SK-N-SH (cell line): Measurements from ENCODE around the gene CIPC. TPM values are rescaled to one million over a fixed set of nuclear protein-coding genes. Genes with fewer than 3 reads are reported as not detected.

ENCODE experiments used
- CTCF ChIA-PET: fragments of 300-600, 350-600 bp; formaldehyde crosslinking; extraction: SDS; loops from one replicate; lab custom pipeline; 2021; lab: Yijun Ruan, JAX
- POLR2A ChIA-PET: fragments of 350-600 bp; sonication (Branson Sonifier 250); formaldehyde crosslinking; extraction: SDS; loops from one replicate; lab custom pipeline; 2020; ENCODE audit warnings: antibody characterized with exemption, inconsistent platforms; lab: Yijun Ruan, JAX
- DNase-seq: peaks from one replicate; pipeline ENCODE4 v3.0.0; 2012
- H2AFZ ChIP-seq: fragments of 200-600 bp; sonication (generic); 2 replicates; pipeline ENCODE4 v1.8.1; 2016; ENCODE audit warnings: antibody characterized with exemption, mild to moderate bottlenecking, low read depth
- H3F3A ChIP-seq: fragments of 200-600 bp; sonication (generic); replicated peaks from 2 replicates; pipeline ENCODE3; 2016; ENCODE audit warnings: antibody characterized with exemption, mild to moderate bottlenecking; ENCODE audit not compliant: insufficient read depth
- H3K27ac ChIP-seq, 2 experiments: fragments of 200-500 bp in 1 of 2; fragments of 200-600 bp in 1 of 2; sonication (Bioruptor generic) in 1 of 2; sonication (generic), shearing (Covaris generic) in 1 of 2; 2 replicates each; pipeline versions ENCODE4 v1.5.1 to v1.6.1; 2014 to 2016; ENCODE audit warnings: low read depth in 2 of 2, inconsistent platforms in 1 of 2, low read length in 1 of 2, mild to moderate bottlenecking in 1 of 2, mixed read lengths in 1 of 2
- H3K27me3 ChIP-seq: fragments of 200-600 bp; sonication (generic), shearing (Covaris generic); 2 replicates; pipeline ENCODE4 v1.6.1; 2016; ENCODE audit warnings: mixed run types; ENCODE audit not compliant: insufficient read depth
- H3K36me3 ChIP-seq, 2 experiments: fragments of 200-500 bp in 1 of 2; fragments of 200-600 bp in 1 of 2; sonication (Bioruptor generic) in 1 of 2; sonication (generic) in 1 of 2; replicated peaks in 1 of 2; 2 replicates each; pipeline versions ENCODE3 to v1.5.1; 2014 to 2016; ENCODE audit warnings: low read length in 1 of 2, mild to moderate bottlenecking in 1 of 2; ENCODE audit not compliant: insufficient read depth in 2 of 2, control insufficient read depth in 1 of 2
- H3K4me1 ChIP-seq, 2 experiments: fragments of 200-500 bp in 1 of 2; fragments of 200-600 bp in 1 of 2; sonication (Bioruptor generic) in 1 of 2; sonication (generic), shearing (Covaris generic) in 1 of 2; 2 replicates each; pipeline versions ENCODE4 v1.5.1 to v1.6.1; 2014 to 2016; ENCODE audit warnings: low read depth in 1 of 2, low read length in 1 of 2, mixed run types in 1 of 2; ENCODE audit not compliant: insufficient read depth in 2 of 2, control insufficient read depth in 1 of 2
- H3K4me2 ChIP-seq: fragments of 200-600 bp; sonication (generic), shearing (Covaris generic); 2 replicates; pipeline ENCODE4 v1.6.1; 2017; ENCODE audit warnings: mixed run types
- H3K4me3 ChIP-seq, 2 experiments: fragments of 200-500 bp in 1 of 2; fragments of 200-600 bp in 1 of 2; sonication (Bioruptor generic) in 1 of 2; sonication (generic), shearing (Covaris generic) in 1 of 2; 2 replicates each; pipeline versions ENCODE4 v1.5.1 to v1.8.1; 2014 to 2016; ENCODE audit warnings: low read depth in 2 of 2, inconsistent platforms in 1 of 2, low read length in 1 of 2, mild to moderate bottlenecking in 1 of 2, mixed read lengths in 1 of 2, moderate library complexity in 1 of 2
- H3K79me2 ChIP-seq: fragments of 200-600 bp; sonication (generic); 2 replicates; pipeline ENCODE4 v1.8.1; 2017; ENCODE audit warnings: mild to moderate bottlenecking; ENCODE audit not compliant: insufficient read depth
- H3K9ac ChIP-seq: fragments of 200-600 bp; sonication (generic); 2 replicates; pipeline ENCODE4 v1.6.1; 2017; ENCODE audit warnings: mixed run types
- H3K9me2 ChIP-seq: fragments of 200-600 bp; sonication (generic); 2 replicates; pipeline ENCODE4 v1.6.1; 2017; ENCODE audit warnings: mixed run types
- H3K9me3 ChIP-seq: fragments of 200-600 bp; sonication (generic); 2 replicates; pipeline ENCODE4 v1.6.1; 2017; ENCODE audit warnings: mixed run types, mild to moderate bottlenecking, moderate library complexity
- H4K20me1 ChIP-seq: fragments of 200-600 bp; sonication (generic); 2 replicates; pipeline ENCODE4 v1.6.1; 2017; ENCODE audit warnings: mild to moderate bottlenecking, mixed run types; ENCODE audit not compliant: insufficient read depth
- ELF1 ChIP-seq: IDR thresholded peaks from 2 replicates; pipeline ENCODE4 v1.4.0; 2012
- EP300 ChIP-seq, 2 experiments: IDR thresholded peaks; 2 replicates each; pipeline versions ENCODE4 v1.4.0 to v1.6.1; 2012; ENCODE audit warnings: borderline replicate concordance in 1 of 2, low read depth in 1 of 2, low read length in 1 of 2
- FOXM1 ChIP-seq: IDR thresholded peaks from 2 replicates; pipeline ENCODE4 v1.4.0; 2012; ENCODE audit warnings: low read depth, mild to moderate bottlenecking
- GATA2 ChIP-seq: sonication (generic); formaldehyde crosslinking; IDR thresholded peaks from 2 replicates; pipeline ENCODE4 v1.5.0; 2020; ENCODE audit warnings: mild to moderate bottlenecking, missing genetic modification reagents
- NFIC ChIP-seq: IDR thresholded peaks from 2 replicates; pipeline ENCODE4 v1.4.0; 2012; ENCODE audit warnings: borderline replicate concordance
- NRF1 ChIP-seq: IDR thresholded peaks from 2 replicates; pipeline ENCODE4 v1.6.1; 2012; ENCODE audit warnings: low read depth, mild to moderate bottlenecking, low read length
- RCOR1 ChIP-seq: fragments of 150-350 bp; IDR thresholded peaks from 2 replicates; pipeline ENCODE4 v1.6.1; 2017; ENCODE audit warnings: antibody characterized with exemption, low read length
- REST ChIP-seq: IDR thresholded peaks from 2 replicates; pipeline ENCODE4 v1.6.1; 2012; ENCODE audit warnings: mild to moderate bottlenecking, low read depth, low read length, moderate library complexity
- SIN3A ChIP-seq: IDR thresholded peaks from 2 replicates; pipeline ENCODE4 v1.6.1; 2012; ENCODE audit warnings: low read depth, mild to moderate bottlenecking, low read length, moderate library complexity, borderline replicate concordance
- TAF1 ChIP-seq: IDR thresholded peaks from 2 replicates; pipeline ENCODE4 v1.6.1; 2012; ENCODE audit warnings: low read depth, mild to moderate bottlenecking, low read length, moderate library complexity, borderline replicate concordance
- TCF12 ChIP-seq: IDR thresholded peaks from 2 replicates; pipeline ENCODE4 v1.4.0; 2012
- WGBS: methylation state at CpG from one replicate; pipeline ENCODE4 v1.1.6; 2017; ENCODE audit warnings: low lambda C conversion rate; 5-methylcytosine and 5-hydroxymethylcytosine counted together
- polyA plus RNA-seq, 3 experiments: library from polyadenylated mRNA; depleted of rRNA; stranded (reverse); fragments of >200 nt; gene quantifications; 2 replicates each; pipeline ENCODE4 v1.2.3, GENCODE V29; 2012

The CIPC gene
- polyA plus RNA-seq, 1 of the 3 experiments (the other 2 are of a cell fraction): 6.5 TPM

- TF ChIP-seq TAF1: no peak
Observed at GRCh38 chr14:77088219-77088618, 9.8 kb upstream of the CIPC start (continued).

DNA sequence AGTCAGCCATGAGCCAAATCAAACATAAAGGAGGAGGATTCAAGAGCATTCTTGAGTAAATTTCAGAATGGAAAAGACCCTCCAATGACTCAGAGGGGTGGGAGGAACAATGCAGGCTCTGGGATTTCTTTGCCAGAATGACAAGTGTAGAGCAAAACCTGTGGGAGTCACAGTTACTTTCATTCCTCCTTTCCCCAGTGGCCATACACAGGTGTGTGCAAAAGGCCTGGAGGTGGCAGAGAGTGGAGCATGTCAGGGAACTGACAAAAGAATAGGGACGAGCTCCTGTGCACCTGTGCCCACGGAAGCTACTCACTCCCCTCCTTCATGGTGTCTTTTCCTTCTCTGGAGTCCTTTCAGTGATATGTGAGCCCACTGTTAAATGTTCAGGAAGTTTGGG is 9.4 kb upstream of the CIPC start:
- CTCF ChIA-PET: interaction anchor here (1.1 to 17.4 kb wide), 3 partner anchors 10 to 217 kb away, joined by 3 to 309 read pairs (median 255); no protein-coding TSS in a partner anchor
- Histone ChIP-seq H4K20me1 (no peaks in the 10 kb centered on the region), H3K9me3 (0 out of 2 replicates have a peak, but pooled peaks cover 4% of the 10 kb centered on the region), H3K36me3 (no peaks in the 10 kb centered on the region), H3K9ac (no peak overlapping the region), H3K27me3 (no peaks in the 10 kb centered on the region; the same call in 1 of the 2 replicates), H3K4me2 (no peak overlapping the region), H3K9me2 (no peaks in the 10 kb centered on the region), H2AFZ (no peak overlapping the region), H3K79me2 (no peaks in the 10 kb centered on the region), H3K4me1 (peaks cover 0 to 5% of the 10 kb centered on the region in 2 experiments; a peak in 2 of 4 replicates), H3K27ac (no peak overlapping the region), H3K4me3 (no peak overlapping the region), H3F3A (no peaks in the 10 kb centered on the region)
- TF ChIP-seq TCF12: no peak
- no peak for TF ChIP-seq ELF1
- TF ChIP-seq GATA2 (CRISPR knock-in tag): no peak
- no peak for TF ChIP-seq NRF1
- no peak for TF ChIP-seq EP300 (IDR thresholded peaks at IDR 0.05; ENCODE audit: borderline replicate concordance in 1 of 2, low read depth in 1 of 2, low read length in 1 of 2)
- no peak for TF ChIP-seq REST
- TF ChIP-seq RCOR1: no peak
- no peak for TF ChIP-seq SIN3A
- POLR2A ChIA-PET: no interaction called here
- 58% methylated on average over 2 of the region's 2 CpGs for WGBS
- no peak for DNase-seq

GRCh38 chr14:77091518-77091917 is 6.5 kb upstream of the CIPC start:
- H3K9ac ChIP-seq: no peak overlapping the region
- H3K4me1 ChIP-seq: peaks cover 0 to 4% of the 10 kb centered on the region in 2 experiments; a peak in 3 of 4 replicates
- no peaks in the 10 kb centered on the region for H4K20me1 ChIP-seq
- CTCF ChIA-PET: interaction anchor here (1.5 to 17.4 kb wide), 4 partner anchors 9 to 220 kb away, joined by 4 to 309 read pairs (median 130); no protein-coding TSS in a partner anchor
- H3K27ac ChIP-seq: no peak overlapping the region
- H3K27me3 ChIP-seq: no peaks in the 10 kb centered on the region
- H3K79me2 ChIP-seq: peaks cover 8% of the 10 kb centered on the region; the same call in 1 of the 2 replicates
- H3K9me3 ChIP-seq: 0 out of 2 replicates have a peak, but pooled peaks cover 4% of the 10 kb centered on the region
- H2AFZ ChIP-seq: no peak overlapping the region
- H3K4me2 ChIP-seq: no peak overlapping the region
- TF ChIP-seq NFIC (no peak), FOXM1 (no peak)
- POLR2A ChIA-PET: no interaction called here
- no peak overlapping the region for H3K4me3 ChIP-seq
- H3K9me2 ChIP-seq: no peaks in the 10 kb centered on the region
- no peak for DNase-seq
- no peaks in the 10 kb centered on the region for H3K36me3 ChIP-seq
- H3F3A ChIP-seq: peaks cover 14% of the 10 kb centered on the region
